HCT116 (cell line): Measurements from ENCODE around the gene KLF2. TPM values are rescaled to one million over a fixed set of nuclear protein-coding genes. Genes with fewer than 3 reads are reported as not detected.

ENCODE experiments used
- ATAC-seq: fragments of 200-7000 bp; cut with Tn5 transposase; 2 replicates; pipeline ENCODE4 v1.9.1; 2020; ENCODE audit warnings: mild to moderate bottlenecking, moderate library complexity
- BruUV-seq: library from RNA; stranded (reverse); fragments of 400-500 nt; replicated peaks from 2 replicates; lab custom pipeline; 2021; lab: Mats Ljungman, UMichigan
- CTCF ChIA-PET: fragments of 300-600 bp; sonication (Branson Sonifier 250); formaldehyde crosslinking; loops from one replicate; lab custom pipeline; 2021; ENCODE audit warnings: antibody characterized with exemption; lab: Charles Lee
- POLR2A ChIA-PET: fragments of 300-600, 350-600 bp; sonication (Branson Sonifier 250); formaldehyde crosslinking; loops from one replicate; lab custom pipeline; 2021; ENCODE audit warnings: antibody characterized with exemption; lab: Charles Lee
- RAD21 ChIA-PET, 2 experiments: fragments of 300-600 bp; sonication (Branson Sonifier 250); formaldehyde crosslinking; loops; one replicate each; lab custom pipeline; 2023; ENCODE audit warnings: low total read pairs in 2 of 2; ENCODE audit not compliant: uncharacterized antibody in 2 of 2, unreplicated experiment in 2 of 2, low non-redundant PET in 1 of 2; lab: Charles Lee
- DNase-seq: peaks from one replicate; pipeline ENCODE4 v3.0.0-alpha.2; 2010; ENCODE audit warnings: low read depth, low spot score
- H2AFZ ChIP-seq: fragments of 200-600 bp; shearing (Covaris generic), sonication (generic); 2 replicates; pipeline ENCODE4 v1.6.1; 2017; ENCODE audit warnings: low read depth, mixed run types, mixed read lengths, antibody characterized with exemption, low read length; ENCODE audit not compliant: poor library complexity, severe bottlenecking
- H3K27ac ChIP-seq: 2 replicates; pipeline ENCODE4 v1.5.1; 2012; ENCODE audit warnings: low read depth, low read length
- H3K27me3 ChIP-seq: fragments of 200-600 bp; sonication (generic); 2 replicates; pipeline ENCODE4 v1.6.1; 2016; ENCODE audit warnings: mixed run types, low read length, mixed read lengths; ENCODE audit not compliant: insufficient read depth
- H3K36me3 ChIP-seq, 2 experiments: fragments of 200-500 bp in 1 of 2; fragments of 200-600 bp in 1 of 2; sonication (Bioruptor generic) in 1 of 2; sonication (generic) in 1 of 2; 2 replicates each; pipeline versions ENCODE4 v1.5.1 to v1.6.1; 2014 to 2016; ENCODE audit warnings: low read length in 2 of 2, inconsistent platforms in 1 of 2, mixed read lengths in 1 of 2, mixed run types in 1 of 2; ENCODE audit not compliant: insufficient read depth in 2 of 2, control insufficient read depth in 1 of 2
- H3K4me1 ChIP-seq, 2 experiments: fragments of 200-600 bp in 1 of 2; sonication (generic) in 1 of 2; 2 replicates each; pipeline versions ENCODE4 v1.5.1 to v1.6.1; 2012 to 2017; ENCODE audit warnings: low read length in 2 of 2, inconsistent platforms in 1 of 2, mild to moderate bottlenecking in 1 of 2, mixed read lengths in 1 of 2, mixed run types in 1 of 2, moderate library complexity in 1 of 2; ENCODE audit not compliant: insufficient read depth in 2 of 2, control insufficient read depth in 1 of 2
- H3K4me2 ChIP-seq: fragments of 200-600 bp; sonication (generic); 2 replicates; pipeline ENCODE4 v1.6.1; 2017; ENCODE audit warnings: mixed run types, low read length, mixed read lengths
- H3K4me3 ChIP-seq, 2 experiments: fragments of 200-600 bp in 1 of 2; sonication (generic) in 1 of 2; replicated peaks in 1 of 2; 2 replicates each; pipeline ENCODE4 v1.5.1; 2011 to 2016; ENCODE audit warnings: low read length in 2 of 2, control low read depth in 1 of 2, low read depth in 1 of 2, mild to moderate bottlenecking in 1 of 2, mixed read lengths in 1 of 2, mixed run types in 1 of 2
- H3K79me2 ChIP-seq: fragments of 200-600 bp; sonication (generic); 2 replicates; pipeline ENCODE4 v1.6.1; 2017; ENCODE audit warnings: mild to moderate bottlenecking, mixed run types, low read length, moderate library complexity, mixed read lengths; ENCODE audit not compliant: insufficient read depth
- H3K9ac ChIP-seq: fragments of 200-600 bp; sonication (generic); 2 replicates; pipeline ENCODE4 v1.6.1; 2016; ENCODE audit warnings: low read length, mixed read lengths
- H3K9me2 ChIP-seq: fragments of 200-600 bp; sonication (generic), shearing (Covaris generic); 2 replicates; pipeline ENCODE4 v1.6.1; 2017; ENCODE audit warnings: mixed run types, mild to moderate bottlenecking, moderate library complexity; ENCODE audit not compliant: insufficient read depth
- H3K9me3 ChIP-seq, 2 experiments: fragments of 200-500 bp in 1 of 2; fragments of 200-600 bp in 1 of 2; sonication (Bioruptor generic) in 1 of 2; sonication (generic) in 1 of 2; 2 replicates each; pipeline ENCODE4 v1.6.1; 2014 to 2017; ENCODE audit warnings: low read length in 2 of 2, mixed read lengths in 2 of 2, inconsistent platforms in 1 of 2, low read depth in 1 of 2, mild to moderate bottlenecking in 1 of 2, mixed run types in 1 of 2, moderate library complexity in 1 of 2; ENCODE audit not compliant: control insufficient read depth in 1 of 2, insufficient read depth in 1 of 2
- H4K20me1 ChIP-seq: fragments of 200-600 bp; sonication (generic), shearing (Covaris generic); 2 replicates; pipeline ENCODE4 v1.6.1; 2017; ENCODE audit warnings: mixed run types, mild to moderate bottlenecking, moderate library complexity; ENCODE audit not compliant: insufficient read depth
- CBX3 ChIP-seq: IDR thresholded peaks from 2 replicates; pipeline ENCODE4 v1.6.1; 2012; ENCODE audit warnings: low read depth
- ELF1 ChIP-seq: IDR thresholded peaks from 2 replicates; pipeline ENCODE4 v1.6.1; 2012; ENCODE audit warnings: low read depth, borderline replicate concordance
- EZH2 ChIP-seq: fragments of 200-600 bp; sonication (generic); IDR thresholded peaks from 2 replicates; pipeline ENCODE4 v1.6.1; 2017; ENCODE audit warnings: antibody characterized with exemption, mixed run types
- EZH2phosphoT487 ChIP-seq: fragments of 200-600 bp; IDR thresholded peaks from 2 replicates; pipeline ENCODE4 v1.6.1; 2018; ENCODE audit warnings: antibody characterized with exemption, borderline replicate concordance
- JUND ChIP-seq: IDR thresholded peaks from 2 replicates; pipeline ENCODE4 v1.6.1; 2012
- POLR2A ChIP-seq: IDR thresholded peaks from 2 replicates; pipeline ENCODE4 v1.7.0; 2011; ENCODE audit warnings: borderline replicate concordance; ENCODE audit not compliant: insufficient read depth, insufficient read length; ENCODE audit errors: extremely low read depth
- RAD21 ChIP-seq: IDR thresholded peaks from 2 replicates; pipeline ENCODE4 v1.6.1; 2012; ENCODE audit warnings: low read depth, mild to moderate bottlenecking
- REST ChIP-seq: IDR thresholded peaks from 2 replicates; pipeline ENCODE4 v1.6.1; 2012; ENCODE audit warnings: low read depth
- SP1 ChIP-seq: IDR thresholded peaks from 2 replicates; pipeline ENCODE4 v1.6.1; 2012; ENCODE audit warnings: low read depth
- SRF ChIP-seq: IDR thresholded peaks from 2 replicates; pipeline ENCODE4 v1.6.1; 2012; ENCODE audit warnings: low read depth
- YY1 ChIP-seq: IDR thresholded peaks from 2 replicates; pipeline ENCODE4 v1.6.1; 2011; ENCODE audit warnings: low read length, low read depth, moderate library complexity, mild to moderate bottlenecking; ENCODE audit not compliant: insufficient replicate concordance; ENCODE audit errors: extremely low read depth
- ZFX ChIP-seq: fragments of 450-650 bp; IDR thresholded peaks from 2 replicates; pipeline ENCODE4 v1.6.1; 2017
- ZNF274 ChIP-seq: fragments of 200-500 bp; sonication (Bioruptor generic); IDR thresholded peaks from 2 replicates; pipeline ENCODE4 v1.6.1; 2014; ENCODE audit warnings: mild to moderate bottlenecking, low read depth, low read length, inconsistent platforms
- intact Hi-C: fragments of 100-400 bp; cut with micrococcal nuclease; formaldehyde crosslinking; loops from 2 replicates; pipeline ENCODE4 v1.10.0; 2022
- total RNA-seq: library from RNA; stranded (reverse); gene quantifications from one replicate; pipeline ENCODE4 v1.2.1, GENCODE V29; 2021; ENCODE audit not compliant: unreplicated experiment
- TF ChIP-seq, protein P1 (sequence below), 3 experiments: fragments of 200-600 bp in 1 of 3; sonication (generic) in 1 of 3; IDR thresholded peaks in 2 of 3; conservative IDR thresholded peaks in 1 of 3; 2 replicates each; pipeline ENCODE4 v1.5.1; 2012 to 2017; ENCODE audit warnings: low read depth in 2 of 3, low read length in 2 of 3, antibody characterized with exemption in 1 of 3, borderline replicate concordance in 1 of 3, control low read depth in 1 of 3, mild to moderate bottlenecking in 1 of 3, mixed read lengths in 1 of 3, mixed run types in 1 of 3, moderate library complexity in 1 of 3; ENCODE audit not compliant: insufficient read depth in 1 of 3
- TF ChIP-seq, protein P2 (sequence below): IDR thresholded peaks from 2 replicates; pipeline ENCODE4 v1.6.1; 2012
- TF ChIP-seq, protein P3 (sequence below): IDR thresholded peaks from 2 replicates; pipeline ENCODE4 v1.6.1; 2012

Gene KLF2
- total RNA-seq, 1 experiment from 2014 or later, result 39.4 TPM

GRCh38 chr19:16368385-16369305, 44.0 kb downstream of the KLF2 start:
- Histone ChIP-seq H3K9me3 (no peaks in the 10 kb centered on the region), H3K4me1 (no peaks in the 10 kb centered on the region), H3K27me3 (no peaks in the 10 kb centered on the region), H2AFZ (no peak overlapping the region), H3K36me3 (no peaks in the 10 kb centered on the region), H3K27ac (no peak overlapping the region), H3K9ac (no peak overlapping the region), H3K4me3 (no peak overlapping the region), H4K20me1 (no peaks in the 10 kb centered on the region), H3K9me2 (no peaks in the 10 kb centered on the region), H3K4me2 (no peak overlapping the region), H3K79me2 (no peaks in the 10 kb centered on the region)
- intact Hi-C loops, result no loop called here
- DNase-seq (no peak), ATAC-seq (no peak)
- no peak for TF ChIP-seq YY1
- TF ChIP-seq SP1, result no peak
- TF ChIP-seq RAD21, result no peak
- no peak for TF ChIP-seq EZH2
- TF ChIP-seq CBX3, result no peak
- TF ChIP-seq, protein P1, sequence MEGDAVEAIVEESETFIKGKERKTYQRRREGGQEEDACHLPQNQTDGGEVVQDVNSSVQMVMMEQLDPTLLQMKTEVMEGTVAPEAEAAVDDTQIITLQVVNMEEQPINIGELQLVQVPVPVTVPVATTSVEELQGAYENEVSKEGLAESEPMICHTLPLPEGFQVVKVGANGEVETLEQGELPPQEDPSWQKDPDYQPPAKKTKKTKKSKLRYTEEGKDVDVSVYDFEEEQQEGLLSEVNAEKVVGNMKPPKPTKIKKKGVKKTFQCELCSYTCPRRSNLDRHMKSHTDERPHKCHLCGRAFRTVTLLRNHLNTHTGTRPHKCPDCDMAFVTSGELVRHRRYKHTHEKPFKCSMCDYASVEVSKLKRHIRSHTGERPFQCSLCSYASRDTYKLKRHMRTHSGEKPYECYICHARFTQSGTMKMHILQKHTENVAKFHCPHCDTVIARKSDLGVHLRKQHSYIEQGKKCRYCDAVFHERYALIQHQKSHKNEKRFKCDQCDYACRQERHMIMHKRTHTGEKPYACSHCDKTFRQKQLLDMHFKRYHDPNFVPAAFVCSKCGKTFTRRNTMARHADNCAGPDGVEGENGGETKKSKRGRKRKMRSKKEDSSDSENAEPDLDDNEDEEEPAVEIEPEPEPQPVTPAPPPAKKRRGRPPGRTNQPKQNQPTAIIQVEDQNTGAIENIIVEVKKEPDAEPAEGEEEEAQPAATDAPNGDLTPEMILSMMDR (IDR thresholded peaks at IDR 0.05 in 2 of 3, conservative IDR thresholded peaks at IDR 0.05 in 1 of 3; ENCODE audit: borderline replicate concordance in 1 of 3, insufficient read depth in 1 of 3, low read depth in 2 of 3, low read length in 2 of 3), result no peak
- TF ChIP-seq ZFX, result no peak
- TF ChIP-seq, protein P2, sequence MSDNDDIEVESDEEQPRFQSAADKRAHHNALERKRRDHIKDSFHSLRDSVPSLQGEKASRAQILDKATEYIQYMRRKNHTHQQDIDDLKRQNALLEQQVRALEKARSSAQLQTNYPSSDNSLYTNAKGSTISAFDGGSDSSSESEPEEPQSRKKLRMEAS, result no peak
- no peak for TF ChIP-seq ELF1
- TF ChIP-seq POLR2A, result no peak
- no peak for TF ChIP-seq SRF
- no peak for TF ChIP-seq ZNF274
- no peak for TF ChIP-seq JUND
- no peak for TF ChIP-seq EZH2phosphoT487
- TF ChIP-seq, protein P3, sequence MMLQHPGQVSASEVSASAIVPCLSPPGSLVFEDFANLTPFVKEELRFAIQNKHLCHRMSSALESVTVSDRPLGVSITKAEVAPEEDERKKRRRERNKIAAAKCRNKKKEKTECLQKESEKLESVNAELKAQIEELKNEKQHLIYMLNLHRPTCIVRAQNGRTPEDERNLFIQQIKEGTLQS, result no peak
- no peak for TF ChIP-seq REST
- POLR2A ChIA-PET, result no interaction called here
- BruUV-seq, result no TSS peak
- RAD21 ChIA-PET, result no interaction called here
- CTCF ChIA-PET, result no interaction called here
